K562 (cell line): ENCODE data around the gene SPRN. TPM values are rescaled to one million over a fixed set of nuclear protein-coding genes. Genes with fewer than 3 reads are reported as not detected.

Source experiments
- ATAC-seq: fragments of 200-7000 bp; cut with Tn5 transposase; 3 replicates; pipeline ENCODE4 v1.9.1; 2020; ENCODE audit warnings: moderate library complexity
- BruUV-seq: library from RNA; stranded (reverse); fragments of 400-500 nt; replicated peaks from 2 replicates; lab custom pipeline; 2021; lab: Mats Ljungman, UMichigan
- CTCF ChIA-PET: fragments of 300-600 bp; formaldehyde crosslinking; extraction: SDS; loops from one replicate; lab custom pipeline; 2021; ENCODE audit warnings: low intra/inter-chr PET ratio; lab: Yijun Ruan, JAX
- POLR2A ChIA-PET: fragments of 300-600, 350-650 bp; sonication (Branson Sonifier 250); formaldehyde crosslinking; extraction: SDS; loops from one replicate; lab custom pipeline; 2021; ENCODE audit warnings: antibody characterized with exemption, inconsistent platforms; lab: Yijun Ruan, JAX
- DNase-seq, 4 experiments: peaks; one replicate each; pipeline versions ENCODE4 v3.0.0 to v3.0.0-alpha.2; 2011 to 2018; ENCODE audit warnings: low spot score in 3 of 4, mixed read lengths in 3 of 4; ENCODE audit errors: extremely low read depth in 1 of 4
- FAIRE-seq: peaks from 2 replicates; lab custom pipeline; 2011; peaks lifted over from hg19 to GRCh38; lab: Jason Lieb, UNC
- H2AFZ ChIP-seq: 2 replicates; pipeline ENCODE4 v1.6.0; 2011; ENCODE audit warnings: low read depth, low read length, control low read depth, inconsistent platforms
- H3K27ac ChIP-seq: fragments of 200-600 bp; 3 replicates; pipeline ENCODE4 v1.8.0; 2011; ENCODE audit warnings: low read depth, mild to moderate bottlenecking, control low read depth, inconsistent platforms, low read length, moderate library complexity, mixed read lengths; ENCODE audit errors: extremely low read depth
- H3K27me3 ChIP-seq, 2 experiments: fragments of 300-600 bp in 1 of 2; 2 replicates in 1 of 2; 3 replicates in 1 of 2; pipeline versions ENCODE4 v1.6.0 to v1.8.0; 2011; ENCODE audit warnings: inconsistent platforms in 2 of 2, low read length in 2 of 2, mild to moderate bottlenecking in 1 of 2, mixed read lengths in 1 of 2, moderate library complexity in 1 of 2; ENCODE audit not compliant: control insufficient read depth in 2 of 2, insufficient read depth in 2 of 2
- H3K36me3 ChIP-seq: fragments of 300-600 bp; 3 replicates; pipeline ENCODE4 v1.8.0; 2011; ENCODE audit warnings: mild to moderate bottlenecking, low read length, inconsistent platforms; ENCODE audit not compliant: control insufficient read depth, insufficient read depth
- H3K4me1 ChIP-seq, 2 experiments: fragments of 200-600 bp in 1 of 2; replicated peaks in 1 of 2; 2 replicates in 1 of 2; 3 replicates in 1 of 2; pipeline versions ENCODE4 v1.5.1 to v1.8.0; 2011; ENCODE audit warnings: inconsistent platforms in 2 of 2, low read length in 2 of 2, mild to moderate bottlenecking in 1 of 2, mixed read lengths in 1 of 2, moderate library complexity in 1 of 2; ENCODE audit not compliant: control insufficient read depth in 2 of 2, insufficient read depth in 2 of 2
- H3K4me2 ChIP-seq: 2 replicates; pipeline ENCODE4 v1.6.1; 2011; ENCODE audit warnings: low read length, control low read depth, inconsistent platforms, mixed read lengths; ENCODE audit not compliant: insufficient read depth
- H3K4me3 ChIP-seq: fragments of 200-600 bp; sonication (generic), shearing (Covaris generic); 2 replicates; pipeline ENCODE4 v1.5.1; 2016; ENCODE audit warnings: control low read depth, inconsistent platforms
- H3K79me2 ChIP-seq: fragments of 200-600 bp; 3 replicates; pipeline ENCODE4 v1.8.0; 2011; ENCODE audit warnings: low read length, inconsistent platforms; ENCODE audit not compliant: control insufficient read depth, insufficient read depth
- H3K9ac ChIP-seq, 2 experiments: 2 replicates each; pipeline versions ENCODE4 v1.6.0 to v1.6.1; 2011; ENCODE audit warnings: low read depth in 2 of 2, low read length in 2 of 2, control low read depth in 1 of 2, inconsistent platforms in 1 of 2, mild to moderate bottlenecking in 1 of 2, mixed read lengths in 1 of 2; ENCODE audit not compliant: insufficient read depth in 1 of 2
- H3K9me1 ChIP-seq: one replicate; pipeline ENCODE4 v1.6.0; 2011; ENCODE audit warnings: inconsistent platforms, mild to moderate bottlenecking, low read length, moderate library complexity; ENCODE audit not compliant: control insufficient read depth, insufficient read depth
- H3K9me3 ChIP-seq: replicated peaks from 2 replicates; pipeline ENCODE4 v1.5.1; 2011; ENCODE audit warnings: low read depth, low read length, inconsistent platforms; ENCODE audit not compliant: control insufficient read depth, insufficient read depth
- H4K20me1 ChIP-seq: replicated peaks from 2 replicates; pipeline ENCODE4 v1.6.1; 2011; ENCODE audit warnings: low read length, inconsistent platforms, mixed read lengths; ENCODE audit not compliant: control insufficient read depth, insufficient read depth
- CBX3 ChIP-seq, 2 experiments: IDR thresholded peaks; 1 replicate in 1 of 2; 2 replicates in 1 of 2; pipeline ENCODE4 v1.6.1; 2012; ENCODE audit warnings: inconsistent platforms in 2 of 2, low read length in 2 of 2, borderline replicate concordance in 1 of 2, control low read depth in 1 of 2
- FOXK1 ChIP-seq: sonication (generic); formaldehyde crosslinking; IDR thresholded peaks from 2 replicates; pipeline ENCODE4 v1.8.0; 2022; ENCODE audit warnings: missing genetic modification reagents, mild to moderate bottlenecking, borderline replicate concordance
- KAT7 ChIP-seq: sonication (generic); formaldehyde crosslinking; IDR thresholded peaks from 2 replicates; pipeline ENCODE4 v1.8.0; 2022; ENCODE audit warnings: missing genetic modification reagents, mild to moderate bottlenecking, borderline replicate concordance
- PHF21A ChIP-seq: fragments of 450-650 bp; IDR thresholded peaks from 2 replicates; pipeline ENCODE4 v1.6.1; 2017; ENCODE audit warnings: low read depth, borderline replicate concordance
- SETDB1 ChIP-seq: IDR thresholded peaks from one replicate; pipeline ENCODE4 v1.6.1; 2012; ENCODE audit warnings: low read length, control low read depth, inconsistent platforms
- ZKSCAN3 ChIP-seq: fragments of 250-450 bp; sonication (Bioruptor Pico); IDR thresholded peaks from 2 replicates; pipeline ENCODE4 v1.4.0; 2020
- ZNF121 ChIP-seq: sonication (generic); formaldehyde crosslinking; conservative IDR thresholded peaks from 2 replicates; pipeline ENCODE4 v1.8.0; 2022; ENCODE audit warnings: missing genetic modification reagents
- ZNF766 ChIP-seq: fragments of 200-800 bp; sonication (Bioruptor generic); conservative IDR thresholded peaks from 2 replicates; pipeline ENCODE4 v1.6.1; 2016; ENCODE audit warnings: missing genetic modification characterization, missing compliant biosample characterization
- WGBS: fragments of 100-300 bp; shearing (Covaris generic); methylation state at CpG from one replicate; pipeline ENCODE4 v1.1.6; 2016; ENCODE audit warnings: low coverage, mixed read lengths; ENCODE audit not compliant: insufficient coverage; ENCODE audit errors: missing lambda C conversion rate; 5-methylcytosine and 5-hydroxymethylcytosine counted together
- in situ Hi-C: fragments of 300-500 bp; cut with MboI; formaldehyde crosslinking; loops from 4 replicates; pipeline ENCODE4 v1.15.0; 2018; ENCODE audit warnings: inconsistent platforms, mixed read lengths
- intact Hi-C: fragments of 100-400 bp; cut with micrococcal nuclease; formaldehyde crosslinking; loops from 2 replicates; pipeline ENCODE4 v1.14.2; 2022
- polyA plus RNA-seq, 8 experiments: library from polyadenylated mRNA; depleted of rRNA in 4 of 8; stranded (reverse) in 5 of 8; unstranded in 3 of 8; fragments of >200 nt; fragmentation: Nextera tagmentation in 2 of 8; fragmentation: Illumina TruSeq in 1 of 8; extraction: Ambion mirVana in 2 of 8; extraction: Trizol in 1 of 8; gene quantifications; 2 replicates each; pipeline versions ENCODE4 v1.2.1 to v1.2.3, GENCODE V29; 2011 to 2014; ENCODE audit warnings: inconsistent platforms in 1 of 8, missing spikeins in 1 of 8
- total RNA-seq, 7 experiments: library from RNA; depleted of rRNA in 6 of 7; stranded (reverse); fragments of >200 nt in 6 of 7; fragmentation: Illumina TruSeq in 2 of 7; extraction: Trizol in 2 of 7; gene quantifications; 2 replicates each; pipeline versions ENCODE4 v1.2.1 to v1.2.3, GENCODE V29; 2011 to 2021; ENCODE audit warnings: low replicate concordance in 1 of 7
- TF ChIP-seq, protein P1 (sequence below): IDR thresholded peaks from 2 replicates; pipeline ENCODE4 v1.6.1; 2012; ENCODE audit warnings: low read depth, low read length, improper control_type of control experiment, borderline replicate concordance

SPRN gene
- total and polyA plus RNA-seq, 9 of the 15 experiments (the other 6 are each of a cell fraction or from before 2014, with no cell fraction given), result 0.04 TPM; not detected in 8

DNA sequence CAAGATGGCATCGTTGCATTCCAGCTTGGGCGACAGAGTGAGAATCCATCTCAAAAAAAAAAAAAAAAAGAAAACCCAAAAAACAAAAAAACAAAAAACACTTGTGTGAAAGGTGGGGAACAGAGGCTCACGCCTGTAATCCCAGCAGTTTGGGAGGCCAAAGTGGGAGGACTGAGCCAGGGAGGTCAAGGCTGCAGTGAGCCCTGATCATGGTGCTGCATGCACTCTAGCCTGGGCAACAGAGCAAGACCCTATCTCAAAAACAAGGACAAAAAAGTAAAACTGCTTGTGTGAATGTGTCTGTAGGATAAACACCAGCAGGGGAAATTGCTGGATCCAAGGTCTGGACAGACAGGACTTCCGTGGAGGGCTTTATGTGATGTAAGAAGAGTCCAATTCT lies 40.9 kb downstream of the SPRN start:
- no peak for FAIRE-seq
- H3K9me3 ChIP-seq, result no peaks in the 10 kb centered on the region
- intact Hi-C loops (no loop called here), in situ Hi-C loops (no loop called here)
- no peaks in the 10 kb centered on the region; the same call in 2 of the 3 replicates for H3K79me2 ChIP-seq
- 90% methylated on average over 2 of the region's 4 CpGs for WGBS
- H4K20me1 ChIP-seq, result no peaks in the 10 kb centered on the region
- ChIA-PET POLR2A (no interaction called here), CTCF (no interaction called here)
- H3K4me2 ChIP-seq, result no peak overlapping the region
- H3K9ac ChIP-seq, result no peak overlapping the region
- 0 out of 2 replicates have a peak, but pooled peaks have one; percentile 12 for TF ChIP-seq ZNF121 (CRISPR knock-in tag)
- TF ChIP-seq KAT7 (CRISPR knock-in tag), result no peak
- H3K27ac ChIP-seq, result no peak overlapping the region
- H3K27me3 ChIP-seq, result no peaks in the 10 kb centered on the region
- no peak for ATAC-seq
- no TSS peak for BruUV-seq
- DNase-seq, result no peak
- H3K9me1 ChIP-seq, result no peaks in the 10 kb centered on the region
- no peaks in the 10 kb centered on the region for H3K36me3 ChIP-seq
- no peak overlapping the region for H2AFZ ChIP-seq
- peaks cover 0 to 30% of the 10 kb centered on the region in 2 experiments; a peak in 3 of 5 replicates for H3K4me1 ChIP-seq
- H3K4me3 ChIP-seq, result no peak overlapping the region

DNA sequence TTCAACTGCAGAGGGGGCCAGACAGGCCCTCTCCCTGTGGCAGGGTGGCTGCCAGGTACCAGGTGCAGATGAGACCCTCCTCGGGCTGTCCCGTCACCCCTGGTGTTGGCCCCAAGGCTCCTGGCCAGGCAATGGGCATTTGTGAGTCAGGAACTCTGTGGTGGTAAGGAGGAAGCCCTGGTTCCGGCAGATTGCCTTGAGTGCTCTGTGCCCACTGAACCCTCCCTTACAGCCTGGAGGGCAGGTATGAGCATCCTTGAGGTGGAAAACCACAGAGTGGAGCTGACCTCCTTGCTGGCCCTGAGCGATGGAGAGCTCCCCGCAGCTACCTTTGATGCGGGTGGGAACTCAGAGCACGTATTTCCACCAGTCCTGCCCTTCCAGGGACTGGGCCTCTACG lies 43.4 kb downstream of the SPRN start:
- FAIRE-seq (no peak), ATAC-seq (no peak), DNase-seq (no peak)
- no peaks in the 10 kb centered on the region; the same call in 2 of the 3 replicates for H3K79me2 ChIP-seq
- 93% methylated on average over 7 of the region's 8 CpGs for whole genome bisulfite sequencing
- H3K9ac ChIP-seq, result no peak overlapping the region; a peak in 1 of 4 replicates
- BruUV-seq, result TSS peak; percentile 40
- no peak overlapping the region for H3K27ac ChIP-seq
- H3K9me3 ChIP-seq, result no peaks in the 10 kb centered on the region
- H4K20me1 ChIP-seq, result no peaks in the 10 kb centered on the region
- TF ChIP-seq CBX3 (IDR thresholded peaks at IDR 0.05; ENCODE audit: borderline replicate concordance in 1 of 2, low read length in 2 of 2) (no peak), ZNF766 (CRISPR knock-in tag) (no peak), PHF21A (no peak), FOXK1 (CRISPR knock-in tag) (no peak), SETDB1 (no peak), ZKSCAN3 (CRISPR knock-in tag) (no peak)
- TF ChIP-seq, protein P1, sequence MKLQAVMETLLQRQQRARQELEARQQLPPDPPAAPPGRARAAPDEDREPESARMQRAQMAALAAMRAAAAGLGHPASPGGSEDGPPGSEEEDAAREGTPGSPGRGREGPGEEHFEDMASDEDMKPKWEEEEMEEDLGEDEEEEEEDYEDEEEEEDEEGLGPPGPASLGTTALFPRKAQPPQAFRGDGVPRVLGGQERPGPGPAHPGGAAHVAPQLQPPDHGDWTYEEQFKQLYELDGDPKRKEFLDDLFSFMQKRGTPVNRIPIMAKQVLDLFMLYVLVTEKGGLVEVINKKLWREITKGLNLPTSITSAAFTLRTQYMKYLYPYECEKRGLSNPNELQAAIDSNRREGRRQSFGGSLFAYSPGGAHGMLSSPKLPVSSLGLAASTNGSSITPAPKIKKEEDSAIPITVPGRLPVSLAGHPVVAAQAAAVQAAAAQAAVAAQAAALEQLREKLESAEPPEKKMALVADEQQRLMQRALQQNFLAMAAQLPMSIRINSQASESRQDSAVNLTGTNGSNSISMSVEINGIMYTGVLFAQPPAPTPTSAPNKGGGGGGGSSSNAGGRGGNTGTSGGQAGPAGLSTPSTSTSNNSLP, result no peak
- no peaks in the 10 kb centered on the region for H3K36me3 ChIP-seq
- H3K4me3 ChIP-seq, result no peak overlapping the region
- ChIA-PET CTCF (no interaction called here), POLR2A (no interaction called here)
- no peak overlapping the region for H3K4me2 ChIP-seq
- H3K27me3 ChIP-seq, result no peaks in the 10 kb centered on the region
- no peaks in the 10 kb centered on the region for H3K9me1 ChIP-seq
- H2AFZ ChIP-seq, result no peak overlapping the region
- H3K4me1 ChIP-seq, result peaks cover 0 to 37% of the 10 kb centered on the region in 2 experiments; a peak in 3 of 5 replicates
- intact Hi-C loops (no loop called here), in situ Hi-C loops (no loop called here)
